Large intestine (tissue), 3 donors: ENCODE data around the gene LHX2. TPM values are rescaled to one million over a fixed set of nuclear protein-coding genes. Genes with fewer than 3 reads are reported as not detected.

Experiments used
- DNase-seq, 2 donors: peaks; one replicate each; pipeline versions ENCODE4 v3.0.0 to v3.0.0-alpha.2; 2013
- H3K27ac ChIP-seq: one replicate; pipeline ENCODE4 v1.5.1; 2013; ENCODE audit warnings: low read length
- H3K27me3 ChIP-seq: 2 replicates; pipeline ENCODE4 v1.6.1; 2013; ENCODE audit warnings: low read length; ENCODE audit not compliant: control insufficient read depth, insufficient read depth
- H3K36me3 ChIP-seq: 2 replicates; pipeline ENCODE4 v1.6.1; 2013; ENCODE audit warnings: low read length; ENCODE audit not compliant: control insufficient read depth, insufficient read depth
- H3K4me1 ChIP-seq: one replicate; pipeline ENCODE4 v1.6.1; 2013; ENCODE audit warnings: low read length; ENCODE audit not compliant: control insufficient read depth, insufficient read depth
- H3K4me3 ChIP-seq: one replicate; pipeline ENCODE4 v1.5.1; 2013; ENCODE audit warnings: low read length
- H3K9me3 ChIP-seq: one replicate; pipeline ENCODE4 v1.6.1; 2013; ENCODE audit warnings: mild to moderate bottlenecking, low read depth, low read length, moderate library complexity; ENCODE audit not compliant: control insufficient read depth
- WGBS: methylation state at CpG from one replicate; pipeline ENCODE4 v1.1.5; 2013; ENCODE audit warnings: low lambda C conversion rate; ENCODE audit not compliant: insufficient coverage; 5-methylcytosine and 5-hydroxymethylcytosine counted together
- polyA plus RNA-seq: library from polyadenylated mRNA; unstranded; fragments of 120-200 nt; gene quantifications from one replicate; pipeline ENCODE4 v1.2.1, GENCODE V29; 2013

The LHX2 gene
- polyA plus RNA-seq, 1 donor, result 0.12 TPM

DNA sequence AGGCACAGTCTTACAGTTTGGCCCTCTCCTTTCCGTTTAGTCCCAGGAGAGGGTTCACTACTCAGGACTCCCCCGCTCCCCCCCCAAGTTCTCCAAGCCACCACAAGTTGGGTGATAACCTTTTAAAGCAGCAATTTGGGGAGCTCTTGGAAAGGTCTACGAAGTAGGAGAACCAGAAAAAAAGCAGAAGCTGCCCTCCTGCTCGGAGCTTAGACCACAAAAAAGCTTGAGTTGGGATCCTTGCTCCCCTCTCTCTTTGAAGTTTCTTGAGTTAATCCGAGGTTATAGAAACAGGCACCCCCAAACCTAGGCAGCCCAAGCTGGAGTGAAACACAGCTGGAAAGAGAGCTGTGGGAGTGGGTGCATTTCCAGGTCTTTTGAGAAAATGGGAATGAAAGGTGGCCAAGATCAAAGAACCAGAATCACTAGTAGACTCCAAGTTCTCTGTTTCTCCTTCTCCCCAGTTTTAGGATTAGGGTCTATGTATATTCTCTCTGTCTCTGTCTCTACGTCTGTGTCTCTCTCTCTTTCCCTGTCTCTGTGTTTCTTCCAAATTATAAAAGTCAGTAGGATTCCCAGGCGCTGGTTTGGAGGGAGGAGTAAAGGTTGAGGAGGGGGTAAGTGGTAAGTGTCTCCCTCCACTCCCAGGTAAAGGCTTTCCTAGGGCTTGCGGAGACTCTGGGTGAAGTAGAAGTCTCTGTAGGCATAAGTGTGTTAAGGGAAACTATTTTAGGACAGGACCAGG is 2.8 kb downstream of the LHX2 start:
- Histone ChIP-seq H3K9me3 (peaks cover 42% of the 10 kb centered on the region), H3K27ac (no peak overlapping the region), H3K36me3 (no peaks in the 10 kb centered on the region), H3K27me3 (peaks cover 98% of the 10 kb centered on the region), H3K4me3 (no peak overlapping the region), H3K4me1 (peaks cover 7% of the 10 kb centered on the region)
- WGBS, result no CpG with 5 or more reads among the region's 8 CpGs
- DNase-seq, result no peak

DNA sequence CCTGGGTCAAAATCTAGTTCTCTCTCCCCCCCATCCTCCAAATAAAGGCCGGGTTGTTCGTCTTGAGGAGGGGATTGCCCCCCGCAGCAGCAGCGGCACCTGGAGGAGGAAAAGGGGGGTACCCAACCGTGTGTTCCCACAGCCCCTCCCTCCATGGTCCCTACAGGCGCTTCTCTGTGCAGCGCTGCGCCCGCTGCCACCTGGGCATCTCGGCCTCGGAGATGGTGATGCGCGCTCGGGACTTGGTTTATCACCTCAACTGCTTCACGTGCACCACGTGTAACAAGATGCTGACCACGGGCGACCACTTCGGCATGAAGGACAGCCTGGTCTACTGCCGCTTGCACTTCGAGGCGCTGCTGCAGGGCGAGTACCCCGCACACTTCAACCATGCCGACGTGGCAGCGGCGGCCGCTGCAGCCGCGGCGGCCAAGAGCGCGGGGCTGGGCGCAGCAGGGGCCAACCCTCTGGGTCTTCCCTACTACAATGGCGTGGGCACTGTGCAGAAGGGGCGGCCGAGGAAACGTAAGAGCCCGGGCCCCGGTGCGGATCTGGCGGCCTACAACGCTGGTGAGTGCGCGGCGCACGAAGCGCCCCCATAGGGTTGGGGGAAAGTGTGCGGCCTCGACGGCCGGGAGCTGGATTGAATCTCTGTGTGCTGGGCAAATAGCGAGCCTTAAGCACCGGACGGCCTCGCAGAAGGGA is 3.5 kb downstream of the LHX2 start:
- Histone ChIP-seq H3K27me3 (peaks cover 98% of the 10 kb centered on the region), H3K27ac (no peak overlapping the region), H3K9me3 (peaks cover 42% of the 10 kb centered on the region), H3K36me3 (no peaks in the 10 kb centered on the region), H3K4me3 (no peak overlapping the region), H3K4me1 (peaks cover 7% of the 10 kb centered on the region)
- DNase-seq, result no peak
- no CpG with 5 or more reads among the region's 57 CpGs for WGBS

DNA sequence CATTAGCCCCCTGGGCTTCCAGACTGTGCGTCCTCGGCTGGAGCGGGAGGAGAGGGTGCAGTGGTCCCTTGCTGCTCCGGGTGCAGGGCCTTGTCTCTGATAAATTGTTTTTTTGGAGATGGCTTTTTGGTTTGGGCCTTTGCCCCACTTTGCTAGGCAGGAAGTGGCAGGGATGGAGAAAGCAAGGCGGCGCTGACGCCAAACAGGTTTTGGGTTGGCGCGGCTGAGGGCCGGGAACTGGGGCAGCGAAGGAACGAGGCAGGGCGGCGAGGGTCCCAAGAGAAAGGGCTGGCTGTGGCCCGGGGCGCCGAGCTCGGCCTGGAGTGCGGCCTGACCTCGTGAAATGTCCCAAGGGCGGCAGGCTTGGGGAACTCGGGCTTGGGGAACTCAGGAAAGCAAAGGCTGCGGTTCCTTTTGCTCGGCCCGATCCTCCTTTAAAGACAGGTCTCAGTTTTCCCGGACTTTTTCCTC is 4.1 kb downstream of the LHX2 start:
- Histone ChIP-seq H3K4me1 (peaks cover 7% of the 10 kb centered on the region), H3K27me3 (peaks cover 98% of the 10 kb centered on the region), H3K27ac (no peak overlapping the region), H3K4me3 (no peak overlapping the region), H3K36me3 (no peaks in the 10 kb centered on the region), H3K9me3 (peaks cover 42% of the 10 kb centered on the region)
- no CpG with 5 or more reads among the region's 26 CpGs for WGBS
- DNase-seq, result no peak

DNA sequence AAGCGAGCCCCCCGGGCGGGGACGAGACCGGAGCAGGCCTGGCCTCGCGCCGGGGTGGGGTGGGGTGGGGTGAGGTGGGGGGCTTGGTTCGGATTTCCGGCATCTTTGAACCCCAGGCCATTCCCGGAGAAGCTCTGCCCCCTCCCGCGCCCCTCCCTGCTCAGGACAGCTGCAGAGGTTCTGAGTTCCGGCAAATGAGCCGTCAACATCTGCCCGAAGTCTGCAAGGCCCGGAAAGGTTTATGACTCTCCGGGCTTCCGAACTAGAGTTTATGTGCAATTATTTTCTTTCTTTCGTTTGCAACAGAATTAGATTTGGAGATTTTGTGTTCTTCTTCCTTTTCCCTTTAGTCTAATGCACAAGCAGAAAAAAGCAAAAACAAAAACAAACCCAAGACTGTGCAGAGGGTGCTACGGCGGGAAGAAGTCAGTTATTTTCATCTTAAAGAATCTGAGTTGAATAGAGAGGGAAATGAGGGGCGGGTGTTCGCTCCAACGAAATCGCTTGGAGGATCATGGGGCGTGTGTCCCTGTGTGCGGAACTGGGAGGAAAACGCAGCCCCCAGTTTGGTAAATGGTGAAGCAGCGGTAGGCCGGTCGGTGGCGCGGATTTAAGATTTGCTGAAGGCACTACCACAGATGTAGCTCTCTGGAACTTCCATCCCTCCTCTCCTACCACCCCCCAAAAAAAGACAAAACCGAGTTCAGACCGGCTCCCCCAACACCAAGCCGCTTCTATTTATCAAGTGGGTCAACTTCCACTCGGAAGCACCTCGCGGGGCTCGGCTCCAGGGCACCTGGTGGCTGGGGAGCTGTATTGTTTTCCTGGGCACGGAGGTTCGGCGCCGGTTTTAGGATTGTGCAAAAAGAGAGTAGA is 4.8 kb downstream of the LHX2 start:
- no peak for DNase-seq
- Histone ChIP-seq H3K36me3 (no peaks in the 10 kb centered on the region), H3K4me3 (no peak overlapping the region), H3K27ac (no peak overlapping the region), H3K4me1 (peaks cover 4% of the 10 kb centered on the region), H3K9me3 (peaks cover 39% of the 10 kb centered on the region), H3K27me3 (peaks cover 98% of the 10 kb centered on the region)
- WGBS, result no CpG with 5 or more reads among the region's 45 CpGs

DNA sequence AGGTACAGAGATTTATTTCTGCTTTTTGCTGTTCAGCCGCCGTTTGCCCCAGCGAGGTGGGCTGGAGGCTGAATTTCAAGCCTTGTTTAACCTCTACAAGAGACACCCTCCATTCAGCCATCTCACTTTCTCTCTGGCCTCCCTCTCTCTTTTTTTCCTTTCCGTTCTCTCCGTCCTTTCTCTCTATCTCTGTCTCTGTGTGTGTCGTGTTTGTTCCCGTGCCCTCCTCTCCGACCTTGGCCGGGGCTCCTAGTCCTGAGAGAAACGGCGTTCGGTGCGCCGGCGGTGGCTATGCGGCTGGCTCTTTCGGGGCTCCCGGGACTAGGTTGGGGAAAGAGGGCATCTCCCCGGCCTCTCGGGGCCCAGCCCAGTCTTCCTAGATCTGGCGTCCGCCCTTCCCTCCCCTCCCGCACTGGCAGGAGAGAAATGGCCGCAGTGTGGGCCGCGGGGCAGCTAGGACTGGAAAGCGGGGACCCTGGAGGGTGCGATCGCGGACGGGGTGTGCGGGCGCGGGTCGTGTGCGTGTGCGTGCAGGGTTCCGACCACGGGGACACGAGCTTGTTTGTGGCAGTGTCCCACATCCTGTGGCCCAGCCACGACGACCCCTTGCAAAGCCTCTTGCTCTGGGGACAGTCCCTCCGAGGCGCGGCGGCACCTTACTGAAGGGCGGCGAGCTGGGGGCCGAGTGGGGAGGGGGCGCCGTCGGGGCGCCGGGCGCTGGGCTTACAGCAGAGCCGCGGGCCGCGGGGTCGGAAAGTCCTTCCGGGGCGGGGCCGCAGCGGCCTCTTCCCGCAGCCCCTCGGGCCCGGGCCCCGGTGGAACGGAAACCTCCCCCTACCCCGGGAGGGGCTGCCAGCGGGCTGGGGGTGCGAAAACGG is 5.7 kb downstream of the LHX2 start:
- peaks cover 99% of the 10 kb centered on the region for H3K27me3 ChIP-seq
- H3K36me3 ChIP-seq, result no peaks in the 10 kb centered on the region
- WGBS, result 6% methylated on average over 2 of the region's 73 CpGs
- H3K27ac ChIP-seq, result no peak overlapping the region
- peaks cover 34% of the 10 kb centered on the region for H3K9me3 ChIP-seq
- H3K4me3 ChIP-seq, result no peak overlapping the region
- peaks cover 4% of the 10 kb centered on the region for H3K4me1 ChIP-seq
- no peak for DNase-seq

DNA sequence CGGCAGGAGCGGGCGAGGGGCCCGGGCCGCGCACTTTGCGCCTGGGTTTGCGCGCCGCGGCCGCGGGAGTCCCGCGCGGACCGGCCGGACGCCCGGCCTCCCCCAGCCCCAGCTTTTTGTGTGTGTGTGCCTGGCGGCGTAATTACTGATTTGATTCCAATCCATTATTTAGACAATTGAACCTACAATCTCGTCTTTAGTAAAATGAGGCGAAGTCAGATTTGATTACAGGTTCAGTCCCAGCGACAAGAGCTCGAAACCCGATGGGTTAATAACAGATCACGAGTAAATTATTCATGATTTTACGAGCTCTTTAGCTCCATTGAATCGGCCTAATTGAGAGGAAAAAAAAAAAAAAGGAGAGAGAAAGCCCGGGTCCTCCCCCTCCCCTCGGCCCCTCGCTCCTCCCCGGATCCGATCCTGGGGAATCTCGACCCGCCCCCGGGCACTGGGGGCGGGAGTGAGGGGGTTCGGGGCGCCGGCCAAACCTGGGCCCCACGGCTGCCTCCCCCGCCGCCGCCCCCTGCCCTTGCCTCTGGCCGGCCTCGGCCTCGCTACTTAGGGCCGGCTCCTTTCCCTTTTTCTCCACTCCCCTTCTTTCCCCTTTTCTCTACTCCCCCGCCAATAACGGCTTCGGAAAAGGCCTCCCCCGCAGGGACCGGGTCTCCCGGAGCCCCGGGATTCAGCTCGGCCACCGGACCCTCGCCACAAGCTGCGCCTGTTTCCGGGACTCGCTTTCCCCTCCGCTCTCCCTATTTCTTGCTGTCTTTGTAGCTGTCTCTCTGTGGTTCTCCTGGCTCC is 6.6 kb downstream of the LHX2 start:
- Histone ChIP-seq H3K27me3 (peaks cover 99% of the 10 kb centered on the region), H3K4me1 (peaks cover 4% of the 10 kb centered on the region), H3K4me3 (no peak overlapping the region), H3K9me3 (peaks cover 25% of the 10 kb centered on the region), H3K36me3 (no peaks in the 10 kb centered on the region), H3K27ac (no peak overlapping the region)
- no peak for DNase-seq
- 0% methylated on average over 5 of the region's 64 CpGs for WGBS

DNA sequence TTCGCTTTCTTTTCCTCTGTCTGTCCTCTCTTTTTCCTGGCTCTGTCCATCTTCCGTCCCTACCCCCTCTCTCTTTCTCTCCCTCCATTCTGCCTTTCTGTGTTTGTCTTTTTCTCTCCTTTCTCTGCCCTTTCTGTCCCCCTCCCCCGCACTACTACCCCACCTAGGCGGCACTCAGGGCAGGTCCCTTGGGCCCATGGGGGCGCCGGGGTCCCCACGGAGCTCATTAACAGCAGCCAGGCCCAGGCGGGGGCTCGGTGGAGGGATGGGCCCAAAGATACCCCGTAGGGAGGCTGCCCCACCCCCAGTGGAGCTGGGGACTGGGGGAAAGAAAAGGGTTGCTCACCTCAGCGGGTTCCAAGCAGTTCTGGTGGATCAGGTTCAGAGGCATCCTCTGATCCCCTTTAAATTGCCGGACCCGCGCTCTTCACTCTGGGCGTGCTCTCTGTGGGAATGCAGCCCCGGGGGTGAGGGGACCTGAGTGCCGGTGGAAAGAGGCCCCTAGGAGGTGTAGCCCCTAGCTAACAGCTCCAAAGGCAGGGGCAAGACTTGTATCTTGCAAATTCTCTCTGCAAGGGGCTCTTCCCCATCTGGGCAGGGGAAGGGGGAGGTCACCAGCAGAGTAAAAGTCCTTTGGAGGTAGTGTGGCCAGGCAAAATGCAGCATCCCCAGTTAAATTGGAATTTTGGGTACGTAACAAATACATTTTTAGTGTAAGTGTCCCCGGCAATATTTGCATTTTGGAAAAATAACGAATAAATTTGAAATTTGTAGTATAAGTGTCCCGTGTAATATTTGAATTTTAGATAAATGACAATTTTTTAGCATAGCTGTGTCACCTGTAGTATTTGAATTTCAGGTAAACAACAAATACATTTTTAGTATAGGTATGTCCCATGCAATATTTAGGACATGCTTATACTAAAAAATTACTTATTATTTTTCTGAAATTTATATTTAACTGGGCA is 7.4 kb downstream of the LHX2 start:
- Histone ChIP-seq H3K4me1 (peaks cover 4% of the 10 kb centered on the region), H3K27ac (no peak overlapping the region), H3K9me3 (peaks cover 20% of the 10 kb centered on the region), H3K4me3 (no peak overlapping the region), H3K36me3 (no peaks in the 10 kb centered on the region), H3K27me3 (peaks cover 99% of the 10 kb centered on the region)
- no peak for DNase-seq
- WGBS, result 3% methylated on average over 5 of the region's 21 CpGs

DNA sequence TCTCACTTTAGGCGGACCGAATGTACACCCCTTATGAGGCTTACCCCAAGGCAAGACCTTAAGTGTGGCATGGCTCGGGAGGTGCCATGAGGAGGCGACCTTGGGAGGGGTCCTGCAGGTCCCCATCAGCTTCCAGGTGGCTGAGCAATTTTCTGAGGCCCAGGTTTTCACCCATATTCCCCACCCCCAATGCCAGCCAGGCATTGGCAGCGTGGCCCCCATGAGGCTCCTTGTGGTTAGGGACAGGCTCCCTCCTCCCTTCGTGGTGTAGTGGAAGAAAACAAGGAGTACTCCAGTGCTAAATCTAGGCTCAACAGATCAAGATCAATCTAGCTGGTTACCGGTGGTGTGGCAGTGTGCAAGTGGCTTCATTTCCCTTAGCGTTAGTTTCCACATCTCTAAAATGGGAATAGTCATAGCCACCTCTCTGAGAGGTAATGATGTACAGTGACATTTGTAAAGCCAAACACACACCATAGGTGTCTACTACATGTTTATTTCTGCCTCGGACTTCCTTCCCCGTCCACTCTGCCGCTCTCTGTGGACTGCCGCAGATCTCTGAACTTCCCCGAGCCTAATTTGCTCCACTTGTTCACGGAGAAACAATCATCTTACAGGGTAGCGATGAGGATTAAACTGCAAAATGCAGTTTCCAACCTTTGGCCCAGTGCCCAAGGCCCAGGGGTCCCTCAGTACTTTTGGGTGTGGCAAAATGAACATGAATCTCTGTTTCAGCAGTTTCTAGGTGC is 8.4 kb downstream of the LHX2 start:
- H3K4me3 ChIP-seq, result no peak overlapping the region
- H3K4me1 ChIP-seq, result peaks cover 4% of the 10 kb centered on the region
- peaks cover 20% of the 10 kb centered on the region for H3K9me3 ChIP-seq
- no peaks in the 10 kb centered on the region for H3K36me3 ChIP-seq
- 0% methylated on average over 3 of the region's 15 CpGs for WGBS
- peaks cover 99% of the 10 kb centered on the region for H3K27me3 ChIP-seq
- no peak overlapping the region for H3K27ac ChIP-seq
- DNase-seq, result no peak
